ENCODE results near the gene GTPBP1.

DNA sequence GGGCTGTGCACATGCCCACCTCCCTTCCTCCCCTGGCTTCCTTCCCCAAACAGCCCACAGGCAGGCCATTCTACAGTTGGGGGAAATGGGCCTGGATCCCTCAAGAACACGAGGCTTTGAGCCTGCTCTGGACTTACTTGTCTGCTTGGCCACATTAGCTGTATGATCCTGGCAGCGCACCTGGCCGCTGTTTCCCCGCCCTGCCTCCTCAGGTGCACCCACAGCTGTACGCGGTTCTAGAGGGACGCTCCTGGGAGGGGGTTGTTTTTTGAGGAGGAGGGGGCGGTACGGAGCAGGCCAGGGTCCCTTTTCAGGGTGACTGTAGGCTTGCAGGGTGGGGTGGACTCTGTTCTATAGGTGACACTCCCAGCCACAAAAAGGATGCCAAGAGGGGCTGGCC is 61.6 kb downstream of the GTPBP1 start:
- TF ChIP-seq CTCF (IDR thresholded peaks at IDR 0.05; ENCODE audit: insufficient read depth, low read length, poor library complexity, severe bottlenecking) (no peak), EZH2phosphoT487 (conservative IDR thresholded peaks at IDR 0.05; ENCODE audit: low read length) (no peak)

All from SU-DHL-6 (cell line).